SK-N-SH (cell line): ENCODE data around the gene CAMK2B.

Source experiments
- CTCF ChIP-seq: fragments of 200-600 bp; sonication (generic); IDR thresholded peaks from 2 replicates; pipeline ENCODE4 v1.6.1; 2017; ENCODE audit warnings: antibody characterized with exemption, mild to moderate bottlenecking, moderate library complexity
- GABPA ChIP-seq: IDR thresholded peaks from 2 replicates; pipeline ENCODE4 v1.4.0; 2012; ENCODE audit warnings: low read depth, mild to moderate bottlenecking
- MAX ChIP-seq: IDR thresholded peaks from 2 replicates; pipeline ENCODE4 v1.4.0; 2012; ENCODE audit warnings: low read depth
- MXI1 ChIP-seq: IDR thresholded peaks from 2 replicates; pipeline ENCODE4 v1.6.1; 2012; ENCODE audit warnings: mild to moderate bottlenecking, low read depth, low read length, improper control_type of control experiment
- POLR2AphosphoS5 ChIP-seq: IDR thresholded peaks from 2 replicates; pipeline ENCODE4 v1.6.1; 2012; ENCODE audit warnings: low read depth, low read length
- RAD21 ChIP-seq: IDR thresholded peaks from 2 replicates; pipeline ENCODE4 v1.6.1; 2012; ENCODE audit warnings: mild to moderate bottlenecking, low read length
- YY1 ChIP-seq: IDR thresholded peaks from 2 replicates; pipeline ENCODE4 v1.4.0; 2012; ENCODE audit warnings: low read depth, mild to moderate bottlenecking
- TF ChIP-seq, protein P1 (sequence below): fragments of 150-350 bp; IDR thresholded peaks from 2 replicates; pipeline ENCODE4 v1.6.1; 2017; ENCODE audit warnings: antibody characterized with exemption, low read length, low read depth, borderline replicate concordance
- TF ChIP-seq, protein P2 (sequence below): IDR thresholded peaks from 2 replicates; pipeline ENCODE4 v1.4.0; 2012; ENCODE audit warnings: low read depth, borderline replicate concordance

DNA sequence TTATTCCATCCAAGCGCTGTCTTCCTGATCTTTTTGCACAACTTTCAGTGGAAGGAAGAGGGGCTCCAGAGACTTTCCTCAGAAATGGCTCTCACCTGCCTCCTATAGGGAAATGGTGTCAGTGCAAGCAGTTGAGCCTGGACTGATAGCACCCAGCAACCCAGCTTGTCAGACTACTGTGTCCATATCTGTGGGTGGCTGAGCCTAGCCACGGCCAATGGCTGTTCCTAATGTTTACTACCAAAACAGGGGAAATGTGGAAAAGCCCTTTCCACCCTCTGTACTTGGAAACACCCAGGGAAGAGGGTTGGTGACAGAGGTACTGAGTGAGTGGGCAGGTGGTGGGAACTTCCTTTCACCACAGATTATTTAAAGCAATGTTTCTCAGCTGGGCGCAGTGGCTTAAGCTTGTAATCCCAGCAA, 128.9 kb downstream of the CAMK2B start:
- TF ChIP-seq YY1 (no peak), RAD21 (peak; percentile 97), MXI1 (no peak), POLR2AphosphoS5 (no peak), CTCF (peak; percentile 94), MAX (no peak), GABPA (no peak)
- TF ChIP-seq, protein P1, sequence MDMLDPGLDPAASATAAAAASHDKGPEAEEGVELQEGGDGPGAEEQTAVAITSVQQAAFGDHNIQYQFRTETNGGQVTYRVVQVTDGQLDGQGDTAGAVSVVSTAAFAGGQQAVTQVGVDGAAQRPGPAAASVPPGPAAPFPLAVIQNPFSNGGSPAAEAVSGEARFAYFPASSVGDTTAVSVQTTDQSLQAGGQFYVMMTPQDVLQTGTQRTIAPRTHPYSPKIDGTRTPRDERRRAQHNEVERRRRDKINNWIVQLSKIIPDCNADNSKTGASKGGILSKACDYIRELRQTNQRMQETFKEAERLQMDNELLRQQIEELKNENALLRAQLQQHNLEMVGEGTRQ, result no peak
- TF ChIP-seq, protein P2, sequence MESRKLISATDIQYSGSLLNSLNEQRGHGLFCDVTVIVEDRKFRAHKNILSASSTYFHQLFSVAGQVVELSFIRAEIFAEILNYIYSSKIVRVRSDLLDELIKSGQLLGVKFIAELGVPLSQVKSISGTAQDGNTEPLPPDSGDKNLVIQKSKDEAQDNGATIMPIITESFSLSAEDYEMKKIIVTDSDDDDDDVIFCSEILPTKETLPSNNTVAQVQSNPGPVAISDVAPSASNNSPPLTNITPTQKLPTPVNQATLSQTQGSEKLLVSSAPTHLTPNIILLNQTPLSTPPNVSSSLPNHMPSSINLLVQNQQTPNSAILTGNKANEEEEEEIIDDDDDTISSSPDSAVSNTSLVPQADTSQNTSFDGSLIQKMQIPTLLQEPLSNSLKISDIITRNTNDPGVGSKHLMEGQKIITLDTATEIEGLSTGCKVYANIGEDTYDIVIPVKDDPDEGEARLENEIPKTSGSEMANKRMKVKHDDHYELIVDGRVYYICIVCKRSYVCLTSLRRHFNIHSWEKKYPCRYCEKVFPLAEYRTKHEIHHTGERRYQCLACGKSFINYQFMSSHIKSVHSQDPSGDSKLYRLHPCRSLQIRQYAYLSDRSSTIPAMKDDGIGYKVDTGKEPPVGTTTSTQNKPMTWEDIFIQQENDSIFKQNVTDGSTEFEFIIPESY, result no peak
